T1000 (cell line): ENCODE results near the gene NCKAP1.
"Not testable (repeated sequence)": the region's sequence is repeated elsewhere in the genome, so short reads cannot be mapped to it uniquely, and the experiment has no call there.

Experiments used
- DNase-seq: peaks from one replicate; lab custom pipeline; 2025; ENCODE audit warnings: mixed read lengths; lab: John Stamatoyannopoulos, UW

The NCKAP1 gene, protein sequence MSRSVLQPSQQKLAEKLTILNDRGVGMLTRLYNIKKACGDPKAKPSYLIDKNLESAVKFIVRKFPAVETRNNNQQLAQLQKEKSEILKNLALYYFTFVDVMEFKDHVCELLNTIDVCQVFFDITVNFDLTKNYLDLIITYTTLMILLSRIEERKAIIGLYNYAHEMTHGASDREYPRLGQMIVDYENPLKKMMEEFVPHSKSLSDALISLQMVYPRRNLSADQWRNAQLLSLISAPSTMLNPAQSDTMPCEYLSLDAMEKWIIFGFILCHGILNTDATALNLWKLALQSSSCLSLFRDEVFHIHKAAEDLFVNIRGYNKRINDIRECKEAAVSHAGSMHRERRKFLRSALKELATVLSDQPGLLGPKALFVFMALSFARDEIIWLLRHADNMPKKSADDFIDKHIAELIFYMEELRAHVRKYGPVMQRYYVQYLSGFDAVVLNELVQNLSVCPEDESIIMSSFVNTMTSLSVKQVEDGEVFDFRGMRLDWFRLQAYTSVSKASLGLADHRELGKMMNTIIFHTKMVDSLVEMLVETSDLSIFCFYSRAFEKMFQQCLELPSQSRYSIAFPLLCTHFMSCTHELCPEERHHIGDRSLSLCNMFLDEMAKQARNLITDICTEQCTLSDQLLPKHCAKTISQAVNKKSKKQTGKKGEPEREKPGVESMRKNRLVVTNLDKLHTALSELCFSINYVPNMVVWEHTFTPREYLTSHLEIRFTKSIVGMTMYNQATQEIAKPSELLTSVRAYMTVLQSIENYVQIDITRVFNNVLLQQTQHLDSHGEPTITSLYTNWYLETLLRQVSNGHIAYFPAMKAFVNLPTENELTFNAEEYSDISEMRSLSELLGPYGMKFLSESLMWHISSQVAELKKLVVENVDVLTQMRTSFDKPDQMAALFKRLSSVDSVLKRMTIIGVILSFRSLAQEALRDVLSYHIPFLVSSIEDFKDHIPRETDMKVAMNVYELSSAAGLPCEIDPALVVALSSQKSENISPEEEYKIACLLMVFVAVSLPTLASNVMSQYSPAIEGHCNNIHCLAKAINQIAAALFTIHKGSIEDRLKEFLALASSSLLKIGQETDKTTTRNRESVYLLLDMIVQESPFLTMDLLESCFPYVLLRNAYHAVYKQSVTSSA

DNA sequence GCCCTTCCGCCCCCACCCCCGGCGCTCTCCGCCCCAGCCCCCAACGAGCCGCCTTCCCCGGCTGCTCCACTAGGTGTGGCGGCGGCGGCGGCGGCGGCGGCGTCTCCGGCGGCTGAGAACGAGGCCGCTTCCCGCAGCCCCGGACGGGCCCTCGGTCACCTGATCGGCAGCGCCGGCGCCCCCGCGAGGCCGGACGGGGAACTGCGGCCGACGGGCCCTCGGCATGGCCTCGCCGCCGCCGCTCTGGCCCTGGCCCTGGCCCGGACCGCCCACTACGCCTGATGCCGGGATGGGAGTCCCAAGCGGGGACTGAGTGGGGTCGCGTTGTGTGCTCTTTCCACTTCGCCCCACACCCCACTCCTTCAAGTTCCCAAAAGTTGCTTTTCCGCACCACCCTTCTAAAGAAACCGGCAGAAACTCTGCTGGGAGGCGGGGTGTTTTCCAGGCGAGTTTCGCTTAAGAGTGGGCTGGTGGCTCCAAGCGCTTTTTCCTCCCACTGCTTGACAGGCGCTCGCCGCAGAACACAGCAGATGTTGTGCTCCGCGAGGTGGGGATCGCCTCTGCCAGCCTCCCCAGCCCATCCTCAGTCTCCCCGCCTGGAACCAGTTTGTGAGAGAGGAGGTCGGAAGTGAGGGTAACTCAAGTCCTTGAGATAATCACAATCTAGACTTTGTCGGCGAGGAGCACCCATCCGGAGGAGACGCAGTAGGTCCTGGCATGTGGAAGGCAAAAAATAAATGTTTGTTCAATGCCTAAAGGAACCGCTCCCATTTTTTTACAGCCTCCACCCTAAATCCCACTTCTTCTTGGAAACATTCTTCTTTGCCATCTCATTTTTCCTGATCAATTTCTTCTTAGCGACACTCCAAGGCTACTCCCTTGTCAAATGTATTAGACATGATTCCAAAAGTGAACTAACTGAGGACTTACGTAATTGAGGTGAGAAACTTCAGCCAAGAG is at the start of gene NCKAP1:
Gene NCKAP1, minus strand, starts transcription at position 117 of the 960 bp plus-strand sequence. CDS start 358 bp downstream, outside the sequence.
- DNase-seq = peak; percentile 84

- no peak for DNase-seq
Observed at GRCh38 chr2:183081911-183082310, 43.7 kb upstream of the NCKAP1 start.

GRCh38 chr2:183079139-183079775 is 41.0 kb upstream of the NCKAP1 start:
- no peak for DNase-seq

- peak; percentile 82 for DNase-seq
Observed at GRCh38 chr2:183078464-183079138, 40.3 kb upstream of the NCKAP1 start, which contains the start of gene DUSP19. Gene DUSP19 (plus strand): TSS chr2:183078747. CDS start chr2:183078934, 187 bp downstream.

DNA sequence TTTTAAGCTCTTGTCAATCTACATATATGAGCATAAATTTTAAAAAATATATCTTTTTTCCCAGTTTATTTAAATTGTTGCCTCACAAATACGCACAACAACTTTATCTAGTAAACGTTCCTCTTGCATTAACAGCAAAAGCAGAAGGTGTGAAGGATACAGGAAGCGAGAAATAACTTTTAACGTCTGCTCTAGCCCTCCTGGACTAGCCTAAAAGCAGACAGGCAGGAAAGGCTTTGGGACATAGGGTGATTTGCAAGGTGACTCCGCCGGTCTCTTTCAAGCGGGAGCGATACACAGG is 39.9 kb upstream of the NCKAP1 start:
- DNase-seq = no peak

- DNase-seq = no peak
Observed at GRCh38 chr2:183072177-183072576, 33.9 kb upstream of the NCKAP1 start.

DNA sequence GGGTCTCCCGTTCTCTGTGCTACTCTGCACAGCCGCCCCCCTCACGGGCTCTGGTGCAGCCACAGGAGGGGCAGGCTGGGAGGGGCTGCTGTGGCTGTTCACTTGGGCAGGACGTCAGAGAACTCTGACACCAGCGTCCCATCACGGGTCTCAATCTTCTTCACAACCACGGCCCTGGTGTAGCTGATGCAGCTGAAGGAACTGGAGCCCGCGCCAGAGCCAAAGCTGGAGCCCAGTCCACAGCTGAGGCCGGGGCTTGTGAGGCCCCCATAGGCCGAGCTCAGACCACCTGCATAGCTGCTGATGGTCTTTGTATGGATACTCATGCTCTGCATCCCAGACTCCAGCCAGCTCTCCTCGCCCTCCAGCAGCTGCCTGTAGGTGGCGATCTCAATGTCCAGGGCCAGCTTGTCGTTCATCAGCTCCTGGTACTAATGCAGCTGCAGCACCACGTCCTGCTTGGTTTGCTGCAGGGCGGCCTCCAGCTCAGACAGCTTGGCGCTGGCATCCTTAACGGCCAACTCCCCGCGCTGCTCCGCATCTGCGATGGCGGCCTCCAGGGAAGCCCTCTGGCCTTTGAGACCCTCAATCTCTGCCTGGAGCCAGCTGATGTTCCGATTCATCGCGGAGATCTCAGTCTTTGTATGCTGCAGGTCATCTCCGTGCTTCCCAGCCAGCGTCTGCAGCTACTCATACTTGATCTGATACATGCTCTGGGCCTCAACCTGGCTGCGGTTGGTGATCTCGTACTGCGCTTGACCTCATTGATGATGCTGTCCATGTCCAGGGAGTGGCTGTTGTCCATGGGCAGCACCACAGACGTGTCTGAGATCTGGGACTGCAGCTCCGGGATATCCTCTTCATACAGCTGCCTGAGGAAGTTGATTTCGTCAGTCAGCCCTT is 32.9 kb upstream of the NCKAP1 start:
- DNase-seq = no peak

DNA sequence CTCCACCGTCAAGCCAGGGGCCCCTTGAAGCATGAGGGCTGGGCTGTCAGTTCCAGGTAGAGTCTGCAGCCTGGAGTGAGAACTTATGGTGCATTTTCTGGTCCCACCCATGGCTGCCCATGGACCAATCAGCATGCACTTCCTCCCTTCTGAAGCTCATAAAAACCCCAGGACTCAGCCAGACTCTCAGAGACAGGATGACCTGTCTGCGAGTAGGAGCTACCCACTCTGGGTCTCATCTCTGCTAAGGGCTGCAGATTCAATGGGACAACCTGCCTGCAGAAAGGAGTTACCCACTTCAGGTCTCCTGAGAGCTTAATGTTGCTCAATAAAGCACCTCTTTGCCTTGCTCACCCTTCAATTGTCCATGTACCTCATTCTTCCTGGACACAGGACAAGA is 30.9 kb upstream of the NCKAP1 start:
- DNase-seq = no peak

DNA sequence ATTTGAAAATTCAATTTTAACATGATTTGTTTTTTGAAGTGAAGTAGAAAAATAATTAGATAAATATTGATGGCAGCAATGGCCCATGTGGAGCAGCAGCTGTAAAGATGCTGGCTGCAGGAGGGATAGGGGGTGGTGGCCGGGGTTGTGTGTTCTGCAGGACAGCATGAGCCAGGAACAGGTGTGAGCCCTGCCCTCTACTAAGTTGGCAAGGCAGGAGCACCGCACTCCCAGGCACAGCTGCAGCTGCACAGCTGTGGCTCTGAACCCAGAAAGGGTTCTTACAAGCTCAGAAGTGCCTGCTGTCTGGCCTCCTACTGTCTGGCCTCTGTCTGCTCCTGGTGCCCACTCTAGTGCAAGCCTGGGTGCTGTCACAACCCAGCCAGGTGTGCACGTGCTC is 30.3 kb upstream of the NCKAP1 start:
- no peak for DNase-seq

DNA sequence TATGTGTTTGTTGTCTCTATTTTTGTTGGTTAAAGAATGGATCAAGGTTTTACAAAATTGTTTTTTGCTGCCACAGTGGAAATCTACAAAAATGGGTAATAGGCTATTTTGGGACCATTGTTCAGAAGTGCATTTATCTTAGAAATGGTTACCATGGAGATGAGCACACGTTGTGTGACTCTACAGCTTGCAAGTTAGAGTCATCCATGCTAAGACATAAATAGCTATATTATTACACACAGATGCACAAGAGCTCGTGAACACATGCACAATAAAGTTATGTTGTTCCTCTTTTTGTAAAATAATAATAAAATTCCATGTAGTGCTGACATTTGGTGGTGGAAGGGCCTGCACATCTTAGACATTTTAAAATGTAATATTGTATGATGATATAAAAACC is 24.8 kb upstream of the NCKAP1 start:
- no peak for DNase-seq

DNA sequence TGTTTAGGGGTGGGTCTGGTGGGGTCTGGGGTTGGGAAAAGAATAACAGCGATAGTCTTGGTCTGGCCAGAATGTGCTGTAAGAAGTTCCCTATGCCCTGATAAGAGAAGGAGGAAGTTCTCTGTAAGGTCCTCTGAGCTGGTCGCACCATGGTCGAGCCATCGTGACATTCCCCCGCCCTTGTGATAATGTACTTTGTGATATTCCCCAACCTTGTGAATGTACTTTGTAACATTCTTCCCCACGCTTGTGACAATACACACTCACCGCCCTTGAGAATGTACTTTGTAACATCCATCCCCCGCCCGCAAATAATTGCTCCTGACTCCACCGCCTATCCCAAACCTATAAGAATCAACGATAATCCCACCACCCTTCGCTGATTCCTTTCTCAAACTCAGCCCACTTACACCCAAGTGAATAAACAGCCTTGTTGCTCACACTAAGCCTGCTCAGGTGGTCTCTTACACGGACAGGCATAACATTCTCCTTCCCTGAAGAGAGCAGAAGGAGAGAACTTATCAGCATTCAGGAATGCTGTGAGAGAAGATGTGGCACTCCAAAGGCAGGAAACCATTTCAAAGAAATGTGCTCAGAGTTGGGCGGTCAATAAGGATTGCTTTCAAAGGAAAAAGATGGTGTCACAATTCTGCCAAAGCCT is 22.4 kb upstream of the NCKAP1 start:
- no peak for DNase-seq

DNA sequence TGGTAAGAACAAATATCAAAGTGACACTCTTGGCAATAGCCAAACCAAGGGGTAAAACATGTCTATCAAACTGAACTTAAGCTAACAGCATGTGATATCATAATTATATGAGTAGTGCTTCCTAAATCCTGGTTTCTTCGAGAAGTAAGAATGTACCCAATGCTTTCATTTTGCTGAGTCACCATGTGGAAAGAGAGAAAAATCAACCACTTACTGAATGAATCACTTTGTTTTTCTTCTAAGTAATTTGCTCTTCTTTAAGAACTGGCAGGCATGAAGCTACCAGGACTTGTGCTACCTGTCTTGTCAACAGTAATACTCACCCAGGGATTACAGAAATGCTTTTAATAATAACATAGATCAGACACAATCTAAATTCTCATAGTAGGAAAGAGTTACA is 21.3 kb upstream of the NCKAP1 start:
- DNase-seq = no peak

- DNase-seq = no peak
Observed at GRCh38 chr2:183057333-183057985, 19.2 kb upstream of the NCKAP1 start.

- DNase-seq = no peak
Observed at GRCh38 chr2:183049420-183049819, 11.2 kb upstream of the NCKAP1 start.

DNA sequence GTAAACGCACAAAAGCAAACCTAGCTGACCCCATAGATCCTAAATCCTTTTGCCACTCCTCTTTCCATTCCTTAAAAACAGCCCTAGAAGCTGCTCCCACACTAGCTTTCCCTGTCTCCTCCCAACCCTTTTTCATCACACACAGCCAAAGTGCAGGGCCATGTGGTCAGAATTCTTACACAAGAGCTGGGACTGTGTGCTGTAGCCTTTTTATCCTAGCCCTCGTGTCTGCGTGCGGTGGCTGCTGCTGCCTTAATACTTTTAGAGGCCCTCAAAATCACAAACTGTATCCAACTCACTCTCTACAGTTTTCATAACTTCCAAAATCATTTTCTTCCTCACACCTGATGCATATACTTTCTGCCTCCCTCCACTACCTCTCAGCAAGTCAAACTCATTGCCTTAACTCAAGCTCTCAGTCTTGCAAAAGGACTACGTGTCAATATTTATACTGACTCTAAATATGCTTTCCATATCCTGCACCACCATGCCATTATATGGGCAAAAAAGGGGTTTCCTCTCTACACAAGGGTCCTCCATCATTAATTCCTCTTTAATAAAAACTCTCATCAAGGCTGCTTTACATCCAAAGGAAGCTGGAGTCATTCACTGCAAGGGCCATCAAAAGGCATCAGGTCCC is 9.3 kb upstream of the NCKAP1 start:
- not testable (repeated sequence) for DNase-seq

DNA sequence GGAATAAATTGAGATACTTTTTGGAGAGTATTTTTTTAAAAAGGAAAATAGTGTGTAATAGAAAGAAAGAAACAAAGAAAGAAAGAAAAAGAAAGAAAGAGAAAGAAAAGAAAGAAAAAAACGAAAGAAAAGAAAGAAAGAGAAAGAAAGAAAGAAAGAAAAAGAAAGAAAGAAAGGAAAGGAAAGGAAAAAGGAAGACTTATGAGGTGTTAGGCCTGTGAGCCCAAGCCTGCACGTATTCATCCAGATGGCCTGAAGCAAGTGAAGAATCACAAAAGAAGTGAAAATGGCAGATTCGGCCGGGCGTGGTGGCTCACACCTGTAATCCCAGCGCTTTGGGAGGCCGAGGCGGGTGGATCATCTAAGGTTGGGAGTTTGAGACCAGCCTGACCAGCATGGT is 5.3 kb upstream of the NCKAP1 start:
- DNase-seq = not testable (repeated sequence)

GRCh38 chr2:183040604-183041003 is 2.3 kb upstream of the NCKAP1 start:
- no peak for DNase-seq
